ENCODE data around the gene SRGAP3. TPM values are rescaled to one million over a fixed set of nuclear protein-coding genes. Genes with fewer than 3 reads are reported as not detected.
A peak's percentile ranks its signal among the peaks of the same experiment; 100 is the strongest.

SRGAP3 gene
- total RNA-seq, 8 experiments from 2014 or later, result 24.3 to 77.7 (median 51.0) TPM

DNA sequence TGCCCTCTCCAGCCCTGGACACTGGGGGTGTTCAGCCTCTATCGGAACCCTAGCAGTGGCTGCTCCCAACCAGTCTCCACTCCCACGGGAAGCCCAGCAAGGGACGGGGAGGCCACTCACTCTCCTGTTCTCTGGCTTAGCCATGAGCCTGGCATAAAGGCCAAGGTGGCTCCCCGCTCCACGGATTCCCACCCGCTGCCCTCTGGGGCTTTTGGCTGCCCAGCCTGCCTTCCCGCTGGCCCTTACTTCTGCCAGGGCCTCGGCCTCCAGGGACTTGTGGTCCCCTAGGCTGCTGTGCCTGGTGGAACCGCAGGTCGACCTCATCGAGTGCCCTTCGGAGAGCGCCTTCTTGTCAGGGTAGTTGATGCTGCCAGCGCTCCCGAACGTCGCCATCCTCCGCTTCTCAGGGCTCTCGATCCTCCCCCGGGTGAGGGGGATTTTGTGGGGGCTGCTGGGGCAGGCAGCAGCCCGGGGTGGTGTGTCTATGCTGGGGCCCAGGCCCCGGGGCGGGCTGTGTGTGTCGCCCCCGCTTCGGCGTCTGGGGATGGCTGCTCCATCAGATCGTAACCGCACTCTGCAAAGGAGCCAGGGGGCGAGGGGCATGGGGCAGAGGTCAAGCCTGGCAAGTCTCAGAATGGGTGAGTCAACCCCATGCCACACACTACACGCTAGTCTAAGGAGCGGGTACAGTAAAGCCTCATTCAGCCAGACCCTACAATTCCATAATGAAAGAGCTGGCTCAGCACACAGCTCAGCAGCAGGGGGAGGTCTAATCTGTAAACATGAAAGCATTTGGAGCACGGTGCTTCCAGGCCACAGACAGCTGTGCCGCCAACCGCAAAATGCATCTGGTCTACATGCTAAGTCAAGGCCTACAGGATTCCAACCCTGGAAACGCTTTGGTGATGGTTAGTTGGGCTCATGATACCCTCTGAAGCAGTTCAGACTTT lies 258.9 kb downstream of the SRGAP3 start:
- no peak overlapping the region for H3K27ac ChIP-seq
- H3K4me1 ChIP-seq (replicated peaks in 1 of 2), result peaks cover 7 to 9% of the 10 kb centered on the region in 2 donors
- ATAC-seq (replicated peaks in 6 of 8), result no peak
- 79 to 100% (median 96%) methylated on average over 1 to 19 of the region's 36 CpGs; no CpG with 5 or more reads in 3 of the 10 experiments for WGBS, 10 experiments
- in situ Hi-C loops (cut with MboI; ENCODE audit: low pct_unique_long_range_greater_than_20kb in 2 of 9, low sequenced_read_pairs in 9 of 9, unreplicated experiment in 9 of 9), result loop anchor here in 4 of 9 experiments (25.0 kb wide), 2 partner anchors 297 to 322 kb away; no protein-coding TSS in a partner anchor
- H3K4me3 ChIP-seq, result no peak overlapping the region

DNA sequence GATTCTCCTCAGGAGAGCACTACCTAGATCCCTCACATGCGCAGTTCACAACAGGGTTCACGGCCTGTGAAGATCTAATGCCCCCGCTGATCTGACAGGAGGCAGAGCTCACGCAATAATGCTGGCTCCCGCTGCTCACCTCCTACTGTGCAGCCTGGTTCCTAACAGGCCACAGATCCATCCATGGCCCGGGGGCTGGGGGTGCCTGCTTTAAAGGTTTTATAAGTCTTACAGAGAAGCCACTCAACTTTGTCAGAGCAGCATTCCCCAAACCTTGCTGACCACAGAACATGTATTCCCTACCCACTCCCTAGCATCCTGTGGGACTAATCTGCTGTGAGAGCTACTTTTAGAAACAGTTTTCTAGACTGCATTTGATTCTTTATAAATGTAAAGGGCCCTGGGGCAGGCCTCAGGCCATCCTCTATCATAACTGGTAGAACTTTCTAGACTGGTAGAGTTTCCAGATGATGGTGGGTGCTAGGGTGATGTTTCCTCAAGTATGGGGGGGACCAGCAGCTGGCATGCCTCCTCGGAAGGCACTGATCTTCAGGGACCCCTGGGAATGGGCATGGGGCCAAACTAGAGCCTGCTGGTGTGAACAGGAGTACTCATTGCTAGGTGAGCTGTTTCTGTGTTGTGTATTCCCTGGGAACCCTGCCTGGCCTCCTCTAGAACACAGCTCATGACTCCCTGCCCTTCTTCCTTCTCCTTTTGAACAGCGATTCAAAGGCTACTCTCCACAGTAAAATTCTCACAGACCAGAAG lies 260.5 kb downstream of the SRGAP3 start:
- no peak for ATAC-seq (replicated peaks in 6 of 8)
- in situ Hi-C loops (cut with MboI; ENCODE audit: low pct_unique_long_range_greater_than_20kb in 2 of 9, low sequenced_read_pairs in 9 of 9, unreplicated experiment in 9 of 9), result loop anchor here in 5 of 9 experiments (10.0 to 25.0 kb wide), 4 partner anchors 76 to 323 kb away; no protein-coding TSS in a partner anchor
- Histone ChIP-seq H3K4me3 (no peak overlapping the region), H3K27ac (peak overlapping the region in 1 of 2 donors; percentile 26), H3K4me1 (replicated peaks in 1 of 2) (peaks cover 7 to 9% of the 10 kb centered on the region in 2 donors)
- 50 to 86% (median 80%) methylated on average over 1 to 4 of the region's 8 CpGs; no CpG with 5 or more reads in 3 of the 10 experiments for WGBS, 10 experiments

DNA sequence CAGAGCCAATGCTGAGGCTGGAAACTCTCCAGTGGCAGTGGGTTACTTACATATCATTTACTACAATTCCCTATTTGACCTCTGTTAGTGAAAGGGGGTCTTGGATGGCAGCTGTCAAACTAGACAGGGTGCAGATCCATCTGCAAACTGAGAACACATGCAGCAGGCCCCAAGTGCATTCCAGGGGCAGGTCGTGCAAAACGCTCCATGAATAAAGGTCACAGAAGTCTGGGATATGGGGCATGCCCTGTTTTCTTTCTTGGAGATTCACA lies 261.1 kb downstream of the SRGAP3 start:
- H3K4me3 ChIP-seq, result no peak overlapping the region
- 8 to 60% (median 33%) methylated on average over 1 to 2 of the region's 2 CpGs; no CpG with 5 or more reads in 5 of the 10 experiments for WGBS, 10 experiments
- in situ Hi-C loops (cut with MboI; ENCODE audit: low pct_unique_long_range_greater_than_20kb in 2 of 9, low sequenced_read_pairs in 9 of 9, unreplicated experiment in 9 of 9), result loop anchor here in 5 of 9 experiments (10.0 to 25.0 kb wide), 4 partner anchors 76 to 324 kb away; no protein-coding TSS in a partner anchor
- ATAC-seq (replicated peaks in 6 of 8), result no peak
- no peak overlapping the region for H3K27ac ChIP-seq
- peaks cover 7 to 9% of the 10 kb centered on the region in 2 donors for H3K4me1 ChIP-seq (replicated peaks in 1 of 2)

DNA sequence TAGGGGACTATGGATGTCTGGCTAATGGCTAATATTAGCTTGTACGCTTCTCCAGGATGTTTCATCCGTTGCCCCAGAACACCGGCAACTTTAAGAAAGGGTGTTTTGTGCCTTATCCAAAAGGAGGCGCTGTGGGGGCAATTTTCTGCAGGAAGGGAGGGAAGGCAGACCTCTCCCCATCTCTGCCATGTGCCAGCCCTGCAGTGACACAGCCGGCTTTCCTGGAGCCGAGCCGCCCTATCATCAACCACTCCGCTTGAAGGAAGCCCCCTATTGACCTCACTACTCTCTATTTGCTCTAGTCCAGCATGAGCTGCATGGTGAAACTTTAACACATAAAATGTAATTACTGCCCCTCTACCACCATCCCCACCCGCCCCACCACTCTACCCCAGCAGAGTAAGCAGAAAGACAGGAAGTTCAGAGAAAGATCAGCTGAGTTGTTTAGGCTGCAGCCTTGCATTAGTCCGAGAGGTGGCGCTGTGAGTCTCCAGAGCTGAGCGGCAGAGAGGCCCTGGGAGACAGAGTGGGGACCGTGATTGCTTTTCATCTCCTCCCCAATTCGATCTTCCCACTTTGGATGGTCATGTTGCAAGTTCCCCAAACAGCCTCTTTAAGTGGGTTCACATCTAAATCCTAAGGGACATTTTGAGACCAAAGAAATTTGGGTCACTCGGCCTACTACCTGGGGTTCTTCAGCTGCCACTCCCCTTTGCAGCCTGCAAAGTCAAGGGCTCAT lies 261.6 kb downstream of the SRGAP3 start:
- H3K4me1 ChIP-seq (replicated peaks in 1 of 2), result peaks cover 7 to 9% of the 10 kb centered on the region in 2 donors
- WGBS, 10 experiments, result 20 to 100% (median 71%) methylated on average over 1 to 8 of the region's 15 CpGs; no CpG with 5 or more reads in 3 of the 10 experiments
- H3K4me3 ChIP-seq, result no peak overlapping the region
- peak; percentile 80 to 89 (median 85) for ATAC-seq (replicated peaks in 6 of 8)
- in situ Hi-C loops (cut with MboI; ENCODE audit: low pct_unique_long_range_greater_than_20kb in 2 of 9, low sequenced_read_pairs in 9 of 9, unreplicated experiment in 9 of 9), result loop anchor here in 5 of 9 experiments (10.0 to 25.0 kb wide), 4 partner anchors 77 to 324 kb away; no protein-coding TSS in a partner anchor
- no peak overlapping the region for H3K27ac ChIP-seq

DNA sequence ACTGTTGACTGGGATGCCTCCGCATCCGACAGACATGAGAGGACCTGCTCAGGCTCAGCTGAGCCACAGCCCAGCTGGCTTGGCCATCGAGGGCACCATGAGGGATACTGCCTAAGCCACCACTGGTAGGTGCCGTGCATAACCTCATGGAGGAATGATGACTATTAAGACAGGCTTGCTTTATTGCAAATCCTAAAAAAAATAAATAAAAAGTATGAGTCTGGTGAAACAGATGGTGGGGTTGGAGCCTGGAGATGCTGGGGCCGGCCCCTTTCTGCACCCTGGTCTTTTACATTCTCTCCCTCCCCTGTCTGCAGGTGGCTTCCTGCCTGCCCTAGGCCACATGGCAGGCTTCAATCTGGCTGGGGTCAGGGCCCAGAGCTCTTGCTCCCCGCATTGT lies 262.2 kb downstream of the SRGAP3 start:
- no peak for ATAC-seq (replicated peaks in 6 of 8)
- WGBS, 10 experiments, result 70 to 100% (median 95%) methylated on average over 2 to 6 of the region's 6 CpGs; no CpG with 5 or more reads in 4 of the 10 experiments
- Histone ChIP-seq H3K27ac (no peak overlapping the region), H3K4me3 (no peak overlapping the region), H3K4me1 (replicated peaks in 1 of 2) (peaks cover 7 to 9% of the 10 kb centered on the region in 2 donors)
- in situ Hi-C loops (cut with MboI; ENCODE audit: low pct_unique_long_range_greater_than_20kb in 2 of 9, low sequenced_read_pairs in 9 of 9, unreplicated experiment in 9 of 9), result loop anchor here in 5 of 9 experiments (10.0 to 25.0 kb wide), 4 partner anchors 78 to 325 kb away; no protein-coding TSS in a partner anchor

DNA sequence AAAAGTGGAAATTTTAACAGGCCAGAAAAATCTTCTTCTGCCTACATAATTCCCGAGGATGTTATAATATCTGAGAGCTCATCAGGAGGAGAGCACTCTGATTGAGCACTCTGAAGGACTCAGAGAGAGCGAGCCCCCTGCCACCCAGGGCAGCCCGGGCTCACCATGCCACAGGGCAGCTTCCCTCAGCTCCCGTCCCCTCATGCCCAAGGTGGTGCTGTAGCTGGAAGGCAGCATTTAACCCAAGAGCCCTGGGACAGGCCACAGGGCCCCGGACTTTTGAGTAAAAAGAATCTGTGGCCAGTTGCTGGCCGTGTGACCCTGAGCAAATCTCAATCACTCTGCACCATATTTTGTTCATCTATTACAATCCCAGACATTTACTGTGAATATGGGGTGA lies 262.7 kb downstream of the SRGAP3 start:
- no peak overlapping the region for H3K27ac ChIP-seq
- 58 to 100% (median 84%) methylated on average over 1 to 6 of the region's 6 CpGs; no CpG with 5 or more reads in 4 of the 10 experiments for WGBS, 10 experiments
- no peak overlapping the region for H3K4me3 ChIP-seq
- ATAC-seq (replicated peaks in 6 of 8), result no peak
- in situ Hi-C loops (cut with MboI; ENCODE audit: low pct_unique_long_range_greater_than_20kb in 2 of 9, low sequenced_read_pairs in 9 of 9, unreplicated experiment in 9 of 9), result loop anchor here in 5 of 9 experiments (10.0 to 25.0 kb wide), 4 partner anchors 78 to 326 kb away; no protein-coding TSS in a partner anchor
- peaks cover 7 to 10% of the 10 kb centered on the region in 2 donors for H3K4me1 ChIP-seq (replicated peaks in 1 of 2)

DNA sequence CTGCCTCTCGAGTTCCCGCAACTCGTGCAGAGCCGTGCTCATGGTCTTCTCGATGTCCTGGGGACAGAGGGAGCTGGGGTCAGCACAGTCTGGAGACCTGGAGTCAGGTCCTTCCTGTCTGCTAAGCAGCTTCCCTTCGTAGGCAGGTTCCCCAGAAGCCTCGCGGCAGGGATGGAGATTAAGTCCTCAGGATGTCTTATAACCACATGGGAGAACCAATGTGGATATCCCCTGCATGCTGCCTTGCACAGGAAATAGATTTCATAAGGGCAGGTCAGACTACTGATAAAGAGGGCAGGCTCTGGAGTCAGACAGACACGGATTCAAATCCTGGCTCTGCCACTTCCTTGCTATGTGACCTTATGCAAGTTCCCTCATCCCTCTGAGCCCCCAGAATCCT lies 263.6 kb downstream of the SRGAP3 start:
- Histone ChIP-seq H3K27ac (no peak overlapping the region), H3K4me1 (replicated peaks in 1 of 2) (peaks cover 7 to 16% of the 10 kb centered on the region in 2 donors), H3K4me3 (no peak overlapping the region)
- 60 to 100% (median 86%) methylated on average over 1 to 4 of the region's 9 CpGs; no CpG with 5 or more reads in 4 of the 10 experiments for WGBS, 10 experiments
- ATAC-seq (replicated peaks in 6 of 8), result no peak
- in situ Hi-C loops (cut with MboI; ENCODE audit: low pct_unique_long_range_greater_than_20kb in 2 of 9, low sequenced_read_pairs in 9 of 9, unreplicated experiment in 9 of 9), result loop anchor here in 5 of 9 experiments (10.0 to 25.0 kb wide), 4 partner anchors 79 to 326 kb away; no protein-coding TSS in a partner anchor

DNA sequence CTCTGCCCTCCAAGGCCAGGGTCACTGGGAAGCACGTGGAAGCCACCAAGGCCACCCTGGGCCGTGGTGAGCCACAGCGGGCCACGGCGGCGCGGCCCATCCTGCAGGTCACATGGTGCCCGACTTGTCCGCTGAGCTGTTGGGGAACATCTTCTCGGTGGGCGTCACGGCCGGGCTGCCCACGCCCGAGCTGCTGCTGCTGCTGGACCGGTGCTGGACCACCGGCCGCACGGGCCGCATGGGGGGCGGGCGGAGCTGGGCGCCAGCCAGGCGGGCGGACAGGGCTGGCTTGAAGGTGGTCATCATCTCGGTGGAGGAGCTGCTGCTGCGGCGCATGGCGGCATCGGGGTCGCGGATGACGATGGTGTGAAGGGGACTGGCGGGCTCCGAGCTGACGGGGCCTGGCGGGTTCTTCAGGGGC lies 264.0 kb downstream of the SRGAP3 start:
- ATAC-seq (replicated peaks in 6 of 8), result no peak
- Histone ChIP-seq H3K4me1 (replicated peaks in 1 of 2) (peaks cover 7 to 20% of the 10 kb centered on the region in 2 donors), H3K27ac (no peak overlapping the region), H3K4me3 (no peak overlapping the region)
- in situ Hi-C loops (cut with MboI; ENCODE audit: low pct_unique_long_range_greater_than_20kb in 2 of 9, low sequenced_read_pairs in 9 of 9, unreplicated experiment in 9 of 9), result loop anchor here in 5 of 9 experiments (10.0 to 25.0 kb wide), 4 partner anchors 79 to 327 kb away; no protein-coding TSS in a partner anchor
- WGBS, 10 experiments, result 80 to 97% (median 93%) methylated on average over 2 to 13 of the region's 37 CpGs; no CpG with 5 or more reads in 7 of the 10 experiments

DNA sequence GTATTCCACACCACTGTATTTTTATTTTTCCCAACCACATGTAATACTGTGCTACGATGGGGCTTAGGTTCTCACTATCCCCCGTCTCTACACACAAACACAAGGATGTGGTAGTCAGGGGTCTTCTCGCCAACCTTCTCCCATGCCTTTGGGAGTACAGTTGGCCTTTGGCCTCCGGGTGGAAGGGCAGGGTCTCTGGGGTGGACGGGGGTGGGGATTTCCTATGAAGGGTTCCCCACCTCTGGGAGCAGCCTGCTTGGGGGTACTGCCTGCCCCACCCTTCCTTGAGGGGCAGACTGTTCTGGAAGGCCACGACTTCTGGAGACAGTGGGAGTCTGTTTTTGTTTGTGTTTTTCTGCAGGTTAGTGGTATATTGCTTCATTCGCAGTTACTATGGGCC lies 264.9 kb downstream of the SRGAP3 start:
- Histone ChIP-seq H3K4me1 (replicated peaks in 1 of 2) (peaks cover 7 to 20% of the 10 kb centered on the region in 2 donors), H3K4me3 (no peak overlapping the region), H3K27ac (no peak overlapping the region)
- no peak for ATAC-seq (replicated peaks in 6 of 8)
- WGBS, 10 experiments, result 37 to 100% (median 79%) methylated on average over 1 to 6 of the region's 7 CpGs; no CpG with 5 or more reads in 4 of the 10 experiments
- in situ Hi-C loops (cut with MboI; ENCODE audit: low pct_unique_long_range_greater_than_20kb in 2 of 9, low sequenced_read_pairs in 9 of 9, unreplicated experiment in 9 of 9), result loop anchor here in 6 of 9 experiments (5.0 to 25.0 kb wide), 5 partner anchors 80 to 328 kb away; no protein-coding TSS in a partner anchor

DNA sequence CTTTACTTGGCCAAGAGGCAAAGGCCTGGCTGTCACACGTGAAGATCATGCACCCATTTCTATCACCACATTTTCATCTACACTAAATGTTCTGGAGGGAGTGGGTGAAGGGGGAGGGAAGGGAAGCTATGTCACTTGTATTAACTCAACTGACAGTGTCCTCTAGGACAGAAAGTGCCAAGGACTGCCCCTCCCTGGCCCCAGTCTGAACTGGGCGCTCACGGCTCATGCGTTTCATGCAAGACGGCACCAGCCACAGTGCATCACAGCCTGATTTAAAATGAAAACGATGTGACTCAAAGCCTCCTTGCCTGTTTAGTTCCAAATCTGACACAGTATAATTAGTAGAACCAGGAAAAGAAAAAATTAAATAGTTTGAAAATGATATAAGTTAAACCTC lies 265.4 kb downstream of the SRGAP3 start:
- ATAC-seq (replicated peaks in 6 of 8), result no peak
- H3K27ac ChIP-seq, result no peak overlapping the region
- H3K4me3 ChIP-seq, result no peak overlapping the region
- peaks cover 7 to 20% of the 10 kb centered on the region in 2 donors for H3K4me1 ChIP-seq (replicated peaks in 1 of 2)
- WGBS, 10 experiments, result 92 to 95% (median 93%) methylated on average over 2 to 6 of the region's 6 CpGs; no CpG with 5 or more reads in 6 of the 10 experiments
- in situ Hi-C loops (cut with MboI; ENCODE audit: low pct_unique_long_range_greater_than_20kb in 2 of 9, low sequenced_read_pairs in 9 of 9, unreplicated experiment in 9 of 9), result loop anchor here in 6 of 9 experiments (5.0 to 25.0 kb wide), 5 partner anchors 81 to 328 kb away; no protein-coding TSS in a partner anchor

DNA sequence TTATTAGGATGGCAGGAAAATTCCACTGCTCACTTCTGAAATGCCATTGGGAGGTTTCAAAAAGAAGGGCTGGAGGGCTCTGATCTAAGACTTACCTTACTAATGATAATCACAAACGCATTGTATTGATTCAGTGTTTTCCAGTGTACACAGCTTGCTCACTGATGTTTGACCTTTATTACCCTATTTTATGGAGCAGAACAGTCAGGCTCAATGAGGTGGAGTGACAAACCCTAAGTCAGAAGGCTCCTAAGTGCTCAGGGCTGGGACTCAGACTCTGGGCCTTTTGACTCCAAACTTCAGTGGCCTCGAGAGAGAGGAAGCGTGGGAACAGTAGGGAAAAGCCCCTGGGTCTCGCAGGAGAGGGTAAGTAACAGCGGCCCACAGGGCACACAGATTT lies 265.9 kb downstream of the SRGAP3 start:
- in situ Hi-C loops (cut with MboI; ENCODE audit: low pct_unique_long_range_greater_than_20kb in 2 of 9, low sequenced_read_pairs in 9 of 9, unreplicated experiment in 9 of 9), result loop anchor here in 6 of 9 experiments (5.0 to 25.0 kb wide), 5 partner anchors 81 to 329 kb away; no protein-coding TSS in a partner anchor
- ATAC-seq (replicated peaks in 6 of 8), result no peak
- WGBS, 10 experiments, result 78 to 100% (median 85%) methylated on average over 1 to 5 of the region's 5 CpGs; no CpG with 5 or more reads in 4 of the 10 experiments
- H3K4me3 ChIP-seq, result no peak overlapping the region
- peaks cover 3 to 17% of the 10 kb centered on the region in 2 donors for H3K4me1 ChIP-seq (replicated peaks in 1 of 2)
- no peak overlapping the region for H3K27ac ChIP-seq
